Measurements from ENCODE around the gene TTN. TPM values are rescaled to one million over a fixed set of nuclear protein-coding genes. Genes with fewer than 3 reads are reported as not detected.
A peak's percentile ranks its signal among the peaks of the same experiment; 100 is the strongest.
"Not testable (repeated sequence)": the region's sequence is repeated elsewhere in the genome, so short reads cannot be mapped to it uniquely, and the experiment has no call there.

Gene TTN
- polyA plus RNA-seq, 4 donors, result 0.36 to 1.5 (median 0.76) TPM

DNA sequence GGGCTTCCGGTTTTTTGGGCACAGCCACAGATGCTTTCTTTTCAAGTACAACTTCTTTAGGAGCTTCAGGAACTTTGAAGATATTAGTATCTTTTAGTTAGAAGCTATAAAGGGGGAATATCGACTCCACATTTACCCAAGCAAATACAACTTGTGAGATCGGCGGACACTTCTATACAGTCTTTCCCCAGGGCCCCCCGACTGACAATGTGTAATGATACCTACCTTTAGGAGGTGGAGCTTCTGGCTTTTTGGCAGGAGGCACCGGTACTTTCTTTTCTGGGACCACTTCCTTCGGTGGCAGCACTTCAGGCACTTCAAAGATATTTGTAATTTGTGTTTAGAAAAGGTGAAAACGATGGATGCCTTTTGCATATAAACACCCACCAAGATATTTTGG is 148.7 kb downstream of the TTN start:
- not testable (repeated sequence) for FAIRE-seq; H3K4me1 ChIP-seq (ENCODE audit: control insufficient read depth in 3 of 3, insufficient read depth in 2 of 3, low read depth in 1 of 3, low read length in 2 of 3); H3K4me3 ChIP-seq (ENCODE audit: low read depth in 1 of 3, low read length in 3 of 3); H3K9me3 ChIP-seq (ENCODE audit: control insufficient read depth in 2 of 2, insufficient read depth in 1 of 2, low read depth in 1 of 2, low read length in 1 of 2); DNase-seq; H3K27me3 ChIP-seq (ENCODE audit: control insufficient read depth in 3 of 3, insufficient read depth in 3 of 3, low read length in 3 of 3); H3K27ac ChIP-seq (ENCODE audit: low read depth in 1 of 3, low read length in 2 of 3); H3K36me3 ChIP-seq (ENCODE audit: control insufficient read depth in 3 of 3, insufficient read depth in 2 of 3, low read depth in 1 of 3, low read length in 3 of 3)
- 78 to 93% (median 90%) methylated on average over 2 of the region's 8 CpGs for whole genome bisulfite sequencing, 3 donors

DNA sequence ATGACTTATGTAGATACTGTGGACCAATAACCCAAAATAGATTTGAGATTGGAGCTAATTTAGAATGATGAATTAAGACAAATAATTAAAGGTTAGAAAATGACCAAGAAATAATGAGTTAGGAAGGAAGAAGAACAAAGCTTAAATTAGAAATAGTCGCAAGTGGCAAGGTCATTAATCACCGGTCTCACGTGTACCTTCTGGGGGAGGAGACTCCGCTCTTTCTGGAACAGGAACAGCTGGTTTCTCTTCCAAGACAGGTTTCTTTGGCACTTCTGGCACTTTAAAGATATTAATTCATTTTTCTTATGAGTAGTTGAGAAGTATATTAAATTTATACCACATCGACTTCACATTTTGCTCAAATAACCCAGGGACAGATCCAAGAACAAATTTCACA is 156.7 kb downstream of the TTN start:
- no peak overlapping the region for H3K27ac ChIP-seq (ENCODE audit: low read depth in 1 of 3, low read length in 2 of 3)
- FAIRE-seq (no peak), DNase-seq (no peak)
- H3K27me3 ChIP-seq (ENCODE audit: control insufficient read depth in 3 of 3, insufficient read depth in 3 of 3, low read length in 3 of 3), result no peaks in the 10 kb centered on the region
- WGBS, 3 donors, result 75 to 82% (median 77%) methylated on average over 5 of the region's 5 CpGs
- no peaks in the 10 kb centered on the region for H3K4me1 ChIP-seq (ENCODE audit: control insufficient read depth in 3 of 3, insufficient read depth in 2 of 3, low read depth in 1 of 3, low read length in 2 of 3)
- H3K36me3 ChIP-seq (ENCODE audit: control insufficient read depth in 3 of 3, insufficient read depth in 2 of 3, low read depth in 1 of 3, low read length in 3 of 3), result no peaks in the 10 kb centered on the region
- H3K4me3 ChIP-seq (ENCODE audit: low read depth in 1 of 3, low read length in 3 of 3), result no peak overlapping the region
- no peaks in the 10 kb centered on the region for H3K9me3 ChIP-seq (ENCODE audit: control insufficient read depth in 2 of 2, insufficient read depth in 1 of 2, low read depth in 1 of 2, low read length in 1 of 2)

DNA sequence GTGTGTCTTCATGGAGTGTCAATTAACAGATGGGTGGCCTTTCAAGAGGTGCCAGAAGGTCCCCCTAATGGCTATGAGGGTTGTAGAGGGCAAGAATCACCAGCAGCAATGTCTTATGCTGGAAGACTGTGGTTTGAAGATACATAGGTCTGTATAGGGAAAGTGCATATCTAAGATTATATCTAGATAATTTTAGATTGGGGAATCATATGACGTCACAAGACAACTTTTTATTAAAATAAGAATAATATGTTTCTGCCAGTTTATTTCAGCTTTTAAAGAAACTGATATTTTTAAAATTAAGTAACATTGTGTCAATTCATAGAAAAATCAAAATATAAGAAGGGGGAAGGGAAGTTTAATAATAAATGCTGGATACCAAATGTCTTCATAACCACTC is 162.3 kb downstream of the TTN start:
- Histone ChIP-seq H3K36me3 (ENCODE audit: control insufficient read depth in 3 of 3, insufficient read depth in 2 of 3, low read depth in 1 of 3, low read length in 3 of 3) (no peaks in the 10 kb centered on the region), H3K27me3 (ENCODE audit: control insufficient read depth in 3 of 3, insufficient read depth in 3 of 3, low read length in 3 of 3) (no peaks in the 10 kb centered on the region), H3K9me3 (ENCODE audit: control insufficient read depth in 2 of 2, insufficient read depth in 1 of 2, low read depth in 1 of 2, low read length in 1 of 2) (no peaks in the 10 kb centered on the region), H3K4me1 (ENCODE audit: control insufficient read depth in 3 of 3, insufficient read depth in 2 of 3, low read depth in 1 of 3, low read length in 2 of 3) (no peaks in the 10 kb centered on the region), H3K27ac (ENCODE audit: low read depth in 1 of 3, low read length in 2 of 3) (no peak overlapping the region), H3K4me3 (ENCODE audit: low read depth in 1 of 3, low read length in 3 of 3) (no peak overlapping the region)
- 71 to 94% (median 79%) methylated on average over 1 of the region's 1 CpG for WGBS, 3 donors
- FAIRE-seq, result no peak
- no peak for DNase-seq

DNA sequence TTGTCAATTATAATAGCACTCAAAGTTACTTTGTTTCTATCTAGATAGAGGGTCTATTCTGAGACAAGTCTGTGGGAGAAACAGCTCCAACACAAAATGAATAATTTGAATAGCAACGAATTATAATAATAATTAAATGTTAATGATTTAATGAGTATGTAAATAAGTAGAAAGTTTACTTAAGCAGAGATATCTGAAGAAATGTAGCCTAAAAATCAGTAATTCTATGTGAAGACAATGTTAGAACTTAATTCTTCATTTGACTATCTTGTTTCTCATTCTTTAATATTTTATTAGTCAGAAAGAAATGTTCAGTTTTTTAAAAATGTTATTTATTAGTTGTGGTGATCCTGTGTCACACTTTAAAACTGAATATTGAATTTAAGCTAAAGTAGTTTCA is 165.7 kb downstream of the TTN start:
- H3K27me3 ChIP-seq (ENCODE audit: control insufficient read depth in 3 of 3, insufficient read depth in 3 of 3, low read length in 3 of 3), result no peaks in the 10 kb centered on the region
- no peaks in the 10 kb centered on the region for H3K4me1 ChIP-seq (ENCODE audit: control insufficient read depth in 3 of 3, insufficient read depth in 2 of 3, low read depth in 1 of 3, low read length in 2 of 3)
- no peak overlapping the region for H3K4me3 ChIP-seq (ENCODE audit: low read depth in 1 of 3, low read length in 3 of 3)
- H3K27ac ChIP-seq (ENCODE audit: low read depth in 1 of 3, low read length in 2 of 3), result no peak overlapping the region
- H3K36me3 ChIP-seq (ENCODE audit: control insufficient read depth in 3 of 3, insufficient read depth in 2 of 3, low read depth in 1 of 3, low read length in 3 of 3), result no peaks in the 10 kb centered on the region
- DNase-seq, result no peak
- no peaks in the 10 kb centered on the region for H3K9me3 ChIP-seq (ENCODE audit: control insufficient read depth in 2 of 2, insufficient read depth in 1 of 2, low read depth in 1 of 2, low read length in 1 of 2)
- WGBS, 3 donors, result 24 to 45% (median 39%) methylated on average over 1 of the region's 1 CpG
- peak; percentile 86 for FAIRE-seq

DNA sequence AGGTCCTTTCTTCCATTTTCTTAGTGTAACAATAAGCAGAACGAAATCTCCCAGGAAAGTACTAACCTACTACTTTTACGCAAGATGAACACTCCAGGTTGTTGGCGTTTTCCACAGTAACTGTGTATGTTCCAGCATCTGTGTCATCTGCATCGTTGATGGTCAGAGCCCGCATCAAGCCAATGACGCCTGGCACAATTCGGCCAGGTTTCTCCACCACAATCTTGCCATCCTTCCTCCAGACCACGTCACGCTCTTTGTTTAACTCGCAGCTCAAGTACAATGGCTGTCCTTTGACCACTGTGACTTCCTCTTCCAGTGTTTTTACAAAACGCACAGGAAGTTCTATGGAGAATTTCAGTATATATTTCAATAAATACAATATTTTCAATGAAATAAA is 171.3 kb downstream of the TTN start:
- no peak for FAIRE-seq
- 94 to 95% (median 94%) methylated on average over 11 of the region's 11 CpGs for WGBS, 3 donors
- H3K27me3 ChIP-seq (ENCODE audit: control insufficient read depth in 3 of 3, insufficient read depth in 3 of 3, low read length in 3 of 3), result no peaks in the 10 kb centered on the region

DNA sequence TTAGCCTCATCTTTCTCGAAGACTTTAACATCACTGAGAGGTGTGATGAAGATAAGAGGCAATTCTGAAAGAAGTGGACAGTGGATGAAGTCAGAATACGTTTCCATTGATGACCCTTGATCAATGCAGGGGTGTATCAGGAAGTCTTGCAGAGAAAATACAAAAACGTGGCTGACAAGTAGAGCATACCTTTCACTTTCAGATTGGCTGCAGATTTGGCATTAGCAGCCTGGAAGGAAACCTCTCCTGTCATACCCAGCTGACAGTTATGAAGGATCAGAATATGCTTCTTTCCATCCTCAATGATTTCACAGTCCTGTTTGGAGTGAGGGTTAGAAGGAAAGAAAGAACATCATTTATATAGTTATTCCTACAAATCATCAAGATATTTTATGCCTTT is 174.5 kb downstream of the TTN start:
- WGBS, 3 donors, result 11 to 39% (median 13%) methylated on average over 3 of the region's 3 CpGs
- FAIRE-seq, result no peak
- Histone ChIP-seq H3K36me3 (ENCODE audit: control insufficient read depth in 3 of 3, insufficient read depth in 2 of 3, low read depth in 1 of 3, low read length in 3 of 3) (no peaks in the 10 kb centered on the region), H3K4me3 (ENCODE audit: low read depth in 1 of 3, low read length in 3 of 3) (no peak overlapping the region), H3K27me3 (ENCODE audit: control insufficient read depth in 3 of 3, insufficient read depth in 3 of 3, low read length in 3 of 3) (no peaks in the 10 kb centered on the region), H3K27ac (ENCODE audit: low read depth in 1 of 3, low read length in 2 of 3) (no peak overlapping the region), H3K4me1 (ENCODE audit: control insufficient read depth in 3 of 3, insufficient read depth in 2 of 3, low read depth in 1 of 3, low read length in 2 of 3) (no peaks in the 10 kb centered on the region), H3K9me3 (ENCODE audit: control insufficient read depth in 2 of 2, insufficient read depth in 1 of 2, low read depth in 1 of 2, low read length in 1 of 2) (no peaks in the 10 kb centered on the region)
- DNase-seq, result peak in 1 of 2 donors; percentile 28

More for the DNA sequence above, 171.3 kb downstream of the TTN start:
- DNase-seq, result no peak
- Histone ChIP-seq H3K27ac (ENCODE audit: low read depth in 1 of 3, low read length in 2 of 3) (no peak overlapping the region), H3K4me3 (ENCODE audit: low read depth in 1 of 3, low read length in 3 of 3) (no peak overlapping the region), H3K4me1 (ENCODE audit: control insufficient read depth in 3 of 3, insufficient read depth in 2 of 3, low read depth in 1 of 3, low read length in 2 of 3) (no peaks in the 10 kb centered on the region), H3K9me3 (ENCODE audit: control insufficient read depth in 2 of 2, insufficient read depth in 1 of 2, low read depth in 1 of 2, low read length in 1 of 2) (no peaks in the 10 kb centered on the region), H3K36me3 (ENCODE audit: control insufficient read depth in 3 of 3, insufficient read depth in 2 of 3, low read depth in 1 of 3, low read length in 3 of 3) (no peaks in the 10 kb centered on the region)

DNA sequence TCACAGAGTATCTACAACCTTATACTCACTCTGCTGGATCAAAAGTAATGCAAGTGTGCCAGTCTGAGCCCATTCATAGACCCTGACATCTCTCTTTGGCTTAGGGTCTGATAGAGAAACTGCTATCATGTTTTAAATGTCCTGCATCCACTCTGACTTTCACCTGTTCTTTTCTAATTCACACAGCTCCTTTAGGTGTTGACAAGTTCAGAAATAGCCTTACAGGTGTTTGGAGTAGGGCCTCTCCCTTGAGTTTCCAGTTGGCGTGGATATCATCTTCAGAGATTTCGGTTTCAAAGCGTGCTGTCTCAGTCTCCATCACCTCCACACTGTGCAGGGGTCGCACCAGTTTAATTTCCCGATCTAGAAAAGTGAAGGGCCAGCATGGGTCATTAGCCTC is 176.6 kb downstream of the TTN start:
- FAIRE-seq (no peak), DNase-seq (no peak)
- Histone ChIP-seq H3K9me3 (ENCODE audit: control insufficient read depth in 2 of 2, insufficient read depth in 1 of 2, low read depth in 1 of 2, low read length in 1 of 2) (no peaks in the 10 kb centered on the region), H3K27ac (ENCODE audit: low read depth in 1 of 3, low read length in 2 of 3) (no peak overlapping the region), H3K27me3 (ENCODE audit: control insufficient read depth in 3 of 3, insufficient read depth in 3 of 3, low read length in 3 of 3) (no peaks in the 10 kb centered on the region), H3K36me3 (ENCODE audit: control insufficient read depth in 3 of 3, insufficient read depth in 2 of 3, low read depth in 1 of 3, low read length in 3 of 3) (no peaks in the 10 kb centered on the region), H3K4me3 (ENCODE audit: low read depth in 1 of 3, low read length in 3 of 3) (no peak overlapping the region), H3K4me1 (ENCODE audit: control insufficient read depth in 3 of 3, insufficient read depth in 2 of 3, low read depth in 1 of 3, low read length in 2 of 3) (no peaks in the 10 kb centered on the region)
- 87 to 94% (median 91%) methylated on average over 5 of the region's 5 CpGs for WGBS, 3 donors

DNA sequence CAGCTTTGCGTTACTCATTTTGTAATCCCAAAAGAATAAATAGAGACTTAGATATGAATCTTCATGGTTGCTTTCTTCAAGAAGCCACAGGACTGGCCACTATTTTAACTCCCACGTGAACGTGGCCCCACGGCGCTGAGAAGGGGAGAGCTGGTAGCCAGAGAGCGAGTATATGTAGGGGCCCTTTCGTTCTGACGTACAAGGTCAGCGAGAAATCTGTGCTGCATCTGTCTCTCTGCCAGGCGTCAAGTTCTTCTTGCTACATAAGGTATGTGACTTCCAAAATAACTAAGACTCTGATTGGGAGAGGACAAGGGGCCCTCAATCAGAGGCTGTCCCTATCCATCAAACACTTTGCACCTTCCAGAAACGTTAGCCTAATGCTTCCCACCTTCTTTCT is 177.8 kb downstream of the TTN start:
- H3K9me3 ChIP-seq (ENCODE audit: control insufficient read depth in 2 of 2, insufficient read depth in 1 of 2, low read depth in 1 of 2, low read length in 1 of 2), result no peaks in the 10 kb centered on the region
- no peak overlapping the region for H3K4me3 ChIP-seq (ENCODE audit: low read depth in 1 of 3, low read length in 3 of 3)
- WGBS, 3 donors, result 88 to 90% (median 88%) methylated on average over 11 of the region's 11 CpGs
- H3K27ac ChIP-seq (ENCODE audit: low read depth in 1 of 3, low read length in 2 of 3), result no peak overlapping the region
- H3K4me1 ChIP-seq (ENCODE audit: control insufficient read depth in 3 of 3, insufficient read depth in 2 of 3, low read depth in 1 of 3, low read length in 2 of 3), result no peaks in the 10 kb centered on the region
- DNase-seq (no peak), FAIRE-seq (no peak)
- H3K27me3 ChIP-seq (ENCODE audit: control insufficient read depth in 3 of 3, insufficient read depth in 3 of 3, low read length in 3 of 3), result no peaks in the 10 kb centered on the region
- no peaks in the 10 kb centered on the region for H3K36me3 ChIP-seq (ENCODE audit: control insufficient read depth in 3 of 3, insufficient read depth in 2 of 3, low read depth in 1 of 3, low read length in 3 of 3)

DNA sequence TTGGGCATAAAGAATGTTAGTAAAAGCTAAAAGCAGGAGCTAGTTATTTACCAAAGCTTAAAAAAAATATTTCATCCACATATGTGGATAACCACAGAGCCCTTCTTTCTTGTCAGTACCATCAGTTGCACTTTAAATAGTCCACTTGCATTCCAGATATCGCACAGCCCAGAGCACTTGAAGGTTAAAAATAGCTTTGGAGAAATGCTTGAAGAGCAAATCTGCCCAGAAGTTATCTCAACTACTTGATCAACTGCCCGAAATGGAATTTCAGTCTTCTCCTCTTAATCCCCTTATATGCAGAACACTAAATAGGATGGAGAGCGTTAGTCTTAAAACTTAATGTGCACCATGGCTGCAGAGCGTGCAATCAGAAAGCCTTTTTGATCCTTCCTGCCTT is 178.6 kb downstream of the TTN start:
- Histone ChIP-seq H3K4me1 (ENCODE audit: control insufficient read depth in 3 of 3, insufficient read depth in 2 of 3, low read depth in 1 of 3, low read length in 2 of 3) (no peaks in the 10 kb centered on the region), H3K4me3 (ENCODE audit: low read depth in 1 of 3, low read length in 3 of 3) (no peak overlapping the region), H3K36me3 (ENCODE audit: control insufficient read depth in 3 of 3, insufficient read depth in 2 of 3, low read depth in 1 of 3, low read length in 3 of 3) (no peaks in the 10 kb centered on the region), H3K27me3 (ENCODE audit: control insufficient read depth in 3 of 3, insufficient read depth in 3 of 3, low read length in 3 of 3) (no peaks in the 10 kb centered on the region), H3K27ac (ENCODE audit: low read depth in 1 of 3, low read length in 2 of 3) (no peak overlapping the region), H3K9me3 (ENCODE audit: control insufficient read depth in 2 of 2, insufficient read depth in 1 of 2, low read depth in 1 of 2, low read length in 1 of 2) (no peaks in the 10 kb centered on the region)
- FAIRE-seq (no peak), DNase-seq (no peak)
- 75 to 91% (median 81%) methylated on average over 4 of the region's 4 CpGs for WGBS, 3 donors
